K562 (cell line): ENCODE data around the gene KRTAP4-3. TPM values are rescaled to one million over a fixed set of nuclear protein-coding genes. Genes with fewer than 3 reads are reported as not detected.
"Not testable (repeated sequence)": the region's sequence is repeated elsewhere in the genome, so short reads cannot be mapped to it uniquely, and the experiment has no call there.

Experiments used
- ATAC-seq: fragments of 200-7000 bp; cut with Tn5 transposase; 3 replicates; pipeline ENCODE4 v1.9.1; 2020; ENCODE audit warnings: moderate library complexity
- BruUV-seq: library from RNA; stranded (reverse); fragments of 400-500 nt; replicated peaks from 2 replicates; lab custom pipeline; 2021; lab: Mats Ljungman, UMichigan
- CTCF ChIA-PET: fragments of 300-600 bp; formaldehyde crosslinking; extraction: SDS; loops from one replicate; lab custom pipeline; 2021; ENCODE audit warnings: low intra/inter-chr PET ratio; lab: Yijun Ruan, JAX
- POLR2A ChIA-PET: fragments of 300-600, 350-650 bp; sonication (Branson Sonifier 250); formaldehyde crosslinking; extraction: SDS; loops from one replicate; lab custom pipeline; 2021; ENCODE audit warnings: antibody characterized with exemption, inconsistent platforms; lab: Yijun Ruan, JAX
- DNase-seq, 4 experiments: peaks; one replicate each; pipeline versions ENCODE4 v3.0.0 to v3.0.0-alpha.2; 2011 to 2018; ENCODE audit warnings: low spot score in 3 of 4, mixed read lengths in 3 of 4; ENCODE audit errors: extremely low read depth in 1 of 4
- FAIRE-seq: peaks from 2 replicates; lab custom pipeline; 2011; peaks lifted over from hg19 to GRCh38; lab: Jason Lieb, UNC
- H2AFZ ChIP-seq: 2 replicates; pipeline ENCODE4 v1.6.0; 2011; ENCODE audit warnings: low read depth, low read length, control low read depth, inconsistent platforms
- H3K27ac ChIP-seq: fragments of 200-600 bp; 3 replicates; pipeline ENCODE4 v1.8.0; 2011; ENCODE audit warnings: low read depth, mild to moderate bottlenecking, control low read depth, inconsistent platforms, low read length, moderate library complexity, mixed read lengths; ENCODE audit errors: extremely low read depth
- H3K27me3 ChIP-seq, 2 experiments: fragments of 300-600 bp in 1 of 2; 2 replicates in 1 of 2; 3 replicates in 1 of 2; pipeline versions ENCODE4 v1.6.0 to v1.8.0; 2011; ENCODE audit warnings: inconsistent platforms in 2 of 2, low read length in 2 of 2, mild to moderate bottlenecking in 1 of 2, mixed read lengths in 1 of 2, moderate library complexity in 1 of 2; ENCODE audit not compliant: control insufficient read depth in 2 of 2, insufficient read depth in 2 of 2
- H3K36me3 ChIP-seq: fragments of 300-600 bp; 3 replicates; pipeline ENCODE4 v1.8.0; 2011; ENCODE audit warnings: mild to moderate bottlenecking, low read length, inconsistent platforms; ENCODE audit not compliant: control insufficient read depth, insufficient read depth
- H3K4me1 ChIP-seq, 2 experiments: fragments of 200-600 bp in 1 of 2; replicated peaks in 1 of 2; 2 replicates in 1 of 2; 3 replicates in 1 of 2; pipeline versions ENCODE4 v1.5.1 to v1.8.0; 2011; ENCODE audit warnings: inconsistent platforms in 2 of 2, low read length in 2 of 2, mild to moderate bottlenecking in 1 of 2, mixed read lengths in 1 of 2, moderate library complexity in 1 of 2; ENCODE audit not compliant: control insufficient read depth in 2 of 2, insufficient read depth in 2 of 2
- H3K4me2 ChIP-seq: 2 replicates; pipeline ENCODE4 v1.6.1; 2011; ENCODE audit warnings: low read length, control low read depth, inconsistent platforms, mixed read lengths; ENCODE audit not compliant: insufficient read depth
- H3K4me3 ChIP-seq: fragments of 200-600 bp; sonication (generic), shearing (Covaris generic); 2 replicates; pipeline ENCODE4 v1.5.1; 2016; ENCODE audit warnings: control low read depth, inconsistent platforms
- H3K79me2 ChIP-seq: fragments of 200-600 bp; 3 replicates; pipeline ENCODE4 v1.8.0; 2011; ENCODE audit warnings: low read length, inconsistent platforms; ENCODE audit not compliant: control insufficient read depth, insufficient read depth
- H3K9ac ChIP-seq, 2 experiments: 2 replicates each; pipeline versions ENCODE4 v1.6.0 to v1.6.1; 2011; ENCODE audit warnings: low read depth in 2 of 2, low read length in 2 of 2, control low read depth in 1 of 2, inconsistent platforms in 1 of 2, mild to moderate bottlenecking in 1 of 2, mixed read lengths in 1 of 2; ENCODE audit not compliant: insufficient read depth in 1 of 2
- H3K9me1 ChIP-seq: one replicate; pipeline ENCODE4 v1.6.0; 2011; ENCODE audit warnings: inconsistent platforms, mild to moderate bottlenecking, low read length, moderate library complexity; ENCODE audit not compliant: control insufficient read depth, insufficient read depth
- H3K9me3 ChIP-seq: replicated peaks from 2 replicates; pipeline ENCODE4 v1.5.1; 2011; ENCODE audit warnings: low read depth, low read length, inconsistent platforms; ENCODE audit not compliant: control insufficient read depth, insufficient read depth
- H4K20me1 ChIP-seq: replicated peaks from 2 replicates; pipeline ENCODE4 v1.6.1; 2011; ENCODE audit warnings: low read length, inconsistent platforms, mixed read lengths; ENCODE audit not compliant: control insufficient read depth, insufficient read depth
- NR3C1 ChIP-seq: sonication (generic); formaldehyde crosslinking; IDR thresholded peaks from 2 replicates; pipeline ENCODE4 v1.8.1; 2022; ENCODE audit warnings: missing genetic modification reagents
- PATZ1 ChIP-seq: fragments of 250-450 bp; sonication (Bioruptor Pico); IDR thresholded peaks from 2 replicates; pipeline ENCODE4 v1.5.0; 2020; ENCODE audit warnings: mild to moderate bottlenecking, borderline replicate concordance
- RBFOX2 ChIP-seq: fragments of 200-400 bp; formaldehyde crosslinking; IDR thresholded peaks from 2 replicates; pipeline ENCODE4 v1.6.1; 2017; ENCODE audit warnings: low read depth, mild to moderate bottlenecking, low read length, moderate library complexity
- SPI1 ChIP-seq: IDR thresholded peaks from 2 replicates; pipeline ENCODE4 v1.6.1; 2011; ENCODE audit warnings: low read depth, low read length, control low read depth, borderline replicate concordance
- STAT5B ChIP-seq: fragments of 250-450 bp; sonication (Bioruptor Pico); IDR thresholded peaks from 2 replicates; pipeline ENCODE4 v1.8.0; 2021; ENCODE audit warnings: mild to moderate bottlenecking, inconsistent platforms
- ZNF263 ChIP-seq: sonication (generic); formaldehyde crosslinking; IDR thresholded peaks from 2 replicates; pipeline ENCODE4 v1.8.0; 2022; ENCODE audit warnings: mild to moderate bottlenecking, missing genetic modification reagents, borderline replicate concordance
- WGBS: fragments of 100-300 bp; shearing (Covaris generic); methylation state at CpG from one replicate; pipeline ENCODE4 v1.1.6; 2016; ENCODE audit warnings: low coverage, mixed read lengths; ENCODE audit not compliant: insufficient coverage; ENCODE audit errors: missing lambda C conversion rate; 5-methylcytosine and 5-hydroxymethylcytosine counted together
- in situ Hi-C: fragments of 300-500 bp; cut with MboI; formaldehyde crosslinking; loops from 4 replicates; pipeline ENCODE4 v1.15.0; 2018; ENCODE audit warnings: inconsistent platforms, mixed read lengths
- intact Hi-C: fragments of 100-400 bp; cut with micrococcal nuclease; formaldehyde crosslinking; loops from 2 replicates; pipeline ENCODE4 v1.14.2; 2022
- polyA plus RNA-seq, 8 experiments: library from polyadenylated mRNA; depleted of rRNA in 4 of 8; stranded (reverse) in 5 of 8; unstranded in 3 of 8; fragments of >200 nt; fragmentation: Nextera tagmentation in 2 of 8; fragmentation: Illumina TruSeq in 1 of 8; extraction: Ambion mirVana in 2 of 8; extraction: Trizol in 1 of 8; gene quantifications; 2 replicates each; pipeline versions ENCODE4 v1.2.1 to v1.2.3, GENCODE V29; 2011 to 2014; ENCODE audit warnings: inconsistent platforms in 1 of 8, missing spikeins in 1 of 8
- total RNA-seq, 7 experiments: library from RNA; depleted of rRNA in 6 of 7; stranded (reverse); fragments of >200 nt in 6 of 7; fragmentation: Illumina TruSeq in 2 of 7; extraction: Trizol in 2 of 7; gene quantifications; 2 replicates each; pipeline versions ENCODE4 v1.2.1 to v1.2.3, GENCODE V29; 2011 to 2021; ENCODE audit warnings: low replicate concordance in 1 of 7

KRTAP4-3 gene
- total and polyA plus RNA-seq, 9 of the 15 experiments (the other 6 are each of a cell fraction or from before 2014, with no cell fraction given): not detected

GRCh38 chr17:41123292-41123990 is 44.6 kb downstream of the KRTAP4-3 start:
- H3K9me3 ChIP-seq, H2AFZ ChIP-seq, BruUV-seq, H3K9ac ChIP-seq, H3K79me2 ChIP-seq, ATAC-seq, intact Hi-C loops, H3K4me2 ChIP-seq, CTCF ChIA-PET, H3K4me1 ChIP-seq, H3K27me3 ChIP-seq, H3K27ac ChIP-seq, FAIRE-seq, H3K4me3 ChIP-seq, H4K20me1 ChIP-seq, DNase-seq, in situ Hi-C loops, H3K36me3 ChIP-seq, H3K9me1 ChIP-seq: not testable (repeated sequence)
- POLR2A ChIA-PET: interaction anchor here (0.6 kb wide), 2 partner anchors 23 to 354 kb away, joined by 3 to 4 read pairs; no protein-coding TSS in a partner anchor
- 0% methylated on average over 10 of the region's 12 CpGs for WGBS

GRCh38 chr17:41121742-41122141 is 46.3 kb downstream of the KRTAP4-3 start:
- no peak overlapping the region for H3K9ac ChIP-seq
- no peak overlapping the region for H3K4me2 ChIP-seq
- intact Hi-C loops (no loop called here), in situ Hi-C loops (no loop called here)
- H3K27me3 ChIP-seq: no peaks in the 10 kb centered on the region
- no TSS peak for BruUV-seq
- H3K9me3 ChIP-seq: no peaks in the 10 kb centered on the region
- no peaks in the 10 kb centered on the region for H4K20me1 ChIP-seq
- TF ChIP-seq STAT5B (CRISPR knock-in tag) (no peak), NR3C1 (no peak), SPI1 (no peak), PATZ1 (no peak), RBFOX2 (no peak), ZNF263 (CRISPR knock-in tag) (no peak)
- no peaks in the 10 kb centered on the region for H3K9me1 ChIP-seq
- H3K79me2 ChIP-seq: no peaks in the 10 kb centered on the region
- ChIA-PET POLR2A (no interaction called here), CTCF (no interaction called here)
- no peak for ATAC-seq
- 0% methylated on average over 2 of the region's 2 CpGs for WGBS
- H3K4me3 ChIP-seq: no peak overlapping the region
- no peaks in the 10 kb centered on the region for H3K4me1 ChIP-seq
- no peak overlapping the region for H2AFZ ChIP-seq
- no peaks in the 10 kb centered on the region for H3K36me3 ChIP-seq
- no peak for FAIRE-seq
- no peak for DNase-seq
- H3K27ac ChIP-seq: no peak overlapping the region
